Effector memory CD8-positive, alpha-beta T cell (primary cell): ENCODE results near the gene ZNF318.
"Not testable (repeated sequence)": the region's sequence is repeated elsewhere in the genome, so short reads cannot be mapped to it uniquely, and the experiment has no call there.

Source experiments
- ATAC-seq: fragments of 150-1000 bp; cut with Tn5 transposase; replicated peaks from 2 replicates; pipeline ENCODE4 v1.10.0; 2021; ENCODE audit warnings: mild to moderate bottlenecking, moderate library complexity
- DNase-seq, 3 experiments: peaks; one replicate each; pipeline ENCODE4 v3.0.0; 2021
- H3K27ac Mint-ChIP-seq, 2 donors: one replicate each; pipeline ENCODE4 v1.8.0; 2022; ENCODE audit warnings: mild to moderate bottlenecking in 2 of 2, mixed read lengths in 2 of 2, moderate library complexity in 2 of 2
- H3K27me3 Mint-ChIP-seq, 2 donors: one replicate each; pipeline ENCODE4 v1.8.0; 2022; ENCODE audit warnings: mixed read lengths in 2 of 2
- H3K36me3 Mint-ChIP-seq: one replicate; pipeline ENCODE4 v1.8.0; 2022; ENCODE audit warnings: mild to moderate bottlenecking, moderate library complexity, mixed read lengths; ENCODE audit not compliant: insufficient read depth
- H3K4me1 Mint-ChIP-seq, 2 donors: one replicate each; pipeline ENCODE4 v1.8.0; 2022; ENCODE audit warnings: low read depth in 2 of 2, mixed read lengths in 2 of 2
- H3K4me3 Mint-ChIP-seq, 2 donors: one replicate each; pipeline ENCODE4 v1.8.0; 2022; ENCODE audit warnings: mild to moderate bottlenecking in 2 of 2, mixed read lengths in 2 of 2, moderate library complexity in 2 of 2
- H3K9me3 Mint-ChIP-seq, 2 donors: one replicate each; pipeline ENCODE4 v1.8.0; 2022; ENCODE audit warnings: mixed read lengths in 2 of 2
- total RNA-seq, 9 experiments: gene quantifications; one replicate each; lab custom pipeline; 2026; lab: John Stamatoyannopoulos, UW

The ZNF318 gene
- total RNA-seq, result 17.7 to 80.1 (median 48.9) reads per million in 9 experiments

DNA sequence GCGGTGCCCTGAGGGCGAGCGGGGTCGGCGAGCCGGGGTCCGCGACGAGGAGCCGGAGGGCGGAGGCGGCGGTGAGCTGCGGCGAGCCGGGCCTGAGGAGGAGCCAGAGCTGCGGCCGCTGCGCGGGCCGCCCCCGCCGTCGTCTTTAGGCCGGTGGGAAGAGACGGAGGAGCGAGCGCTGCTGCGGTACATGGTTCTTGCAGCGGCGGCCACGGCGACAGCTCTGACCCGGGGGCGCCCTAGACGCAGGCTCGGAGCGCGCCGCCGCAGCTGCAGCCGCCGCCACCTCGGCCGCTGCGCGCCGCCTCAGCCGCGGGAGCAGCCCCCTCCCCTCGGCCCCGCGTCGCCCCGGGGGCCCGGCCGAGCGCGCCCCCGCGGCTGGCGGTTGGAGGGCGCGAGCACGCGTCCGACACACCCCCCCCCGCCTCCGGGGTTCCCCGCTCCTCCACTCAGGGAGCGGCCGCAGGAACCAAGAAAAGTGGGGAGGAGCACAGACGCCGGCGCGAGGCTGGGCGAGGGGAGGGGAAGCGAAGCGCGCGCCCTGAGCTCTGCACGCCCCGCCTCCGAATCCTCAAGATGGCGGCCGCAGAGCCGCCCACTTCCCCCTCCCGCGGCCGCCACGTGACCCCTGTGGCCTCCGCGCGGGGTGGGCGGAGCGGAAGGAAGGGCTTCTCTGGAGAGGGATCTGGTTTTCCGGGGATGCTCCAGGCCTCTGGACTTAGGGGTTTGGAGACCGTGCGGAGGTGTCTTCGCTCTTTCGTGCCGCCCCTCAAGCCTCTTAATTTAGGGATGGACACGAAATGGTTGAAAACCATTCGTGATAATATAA lies at the start of gene ZNF318:
ZNF318 (minus strand) TSS at position 474 of the 829 bp plus-strand sequence; CDS start at position 192, 282 bp downstream.
- Mint-ChIP-seq H3K36me3 (peaks cover 21% of the 10 kb centered on the region), H3K4me1 (peaks cover 23 to 48% of the 10 kb centered on the region in 2 donors), H3K27ac (peak within 1 kb of the TSS; percentile 95 to 96), H3K4me3 (peak within 1 kb of the TSS; percentile 83 to 87), H3K27me3 (no peaks in the 10 kb centered on the region), H3K9me3 (no peaks in the 10 kb centered on the region)
- peak; percentile 93 for ATAC-seq
- DNase-seq, result peak; percentile 86 to 90 (median 89)

DNA sequence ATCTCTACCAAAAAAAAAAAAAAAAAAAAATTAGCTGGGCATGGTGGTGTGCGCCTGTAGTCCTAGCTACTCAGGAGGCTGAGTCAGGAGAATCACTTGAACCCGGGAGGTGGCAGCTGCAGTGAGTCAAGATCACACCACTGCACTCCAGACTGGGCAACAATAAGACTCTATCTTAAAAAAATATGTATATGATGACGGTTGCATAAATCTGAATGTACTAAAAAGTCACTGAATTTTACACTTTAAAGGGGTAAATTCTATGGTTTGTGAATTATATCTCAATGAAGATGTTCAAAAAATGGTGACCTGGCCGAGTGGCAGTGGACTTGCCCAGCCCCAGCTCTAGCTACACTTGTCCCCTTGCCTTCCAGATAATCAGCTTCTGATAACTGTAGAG lies 47.5 kb upstream of the ZNF318 start:
- no peaks in the 10 kb centered on the region for H3K36me3 Mint-ChIP-seq
- no peaks in the 10 kb centered on the region for H3K4me1 Mint-ChIP-seq

GRCh38 chr6:43415275-43415674 lies 45.8 kb upstream of the ZNF318 start:
- not testable (repeated sequence) for H3K9me3 Mint-ChIP-seq, H3K27me3 Mint-ChIP-seq

More for the DNA sequence above, 47.5 kb upstream of the ZNF318 start:
- Mint-ChIP-seq H3K27ac (no peak overlapping the region), H3K4me3 (no peak overlapping the region), H3K27me3 (peaks cover 0 to 8% of the 10 kb centered on the region in 2 donors), H3K9me3 (no peaks in the 10 kb centered on the region)
- no peak for DNase-seq
- no peak for ATAC-seq

GRCh38 chr6:43413002-43413401 lies 43.6 kb upstream of the ZNF318 start:
- peaks cover 3 to 19% of the 10 kb centered on the region in 2 donors for H3K27me3 Mint-ChIP-seq
- no peaks in the 10 kb centered on the region for H3K9me3 Mint-ChIP-seq
- no peak overlapping the region for H3K27ac Mint-ChIP-seq
- no peak overlapping the region for H3K4me3 Mint-ChIP-seq
- DNase-seq (no peak), ATAC-seq (no peak)
- no peaks in the 10 kb centered on the region for H3K36me3 Mint-ChIP-seq
- H3K4me1 Mint-ChIP-seq, result no peaks in the 10 kb centered on the region

More at GRCh38 chr6:43415275-43415674, 45.8 kb upstream of the ZNF318 start:
- not testable (repeated sequence) for H3K4me3 Mint-ChIP-seq, H3K27ac Mint-ChIP-seq, H3K4me1 Mint-ChIP-seq, DNase-seq, H3K36me3 Mint-ChIP-seq, ATAC-seq

DNA sequence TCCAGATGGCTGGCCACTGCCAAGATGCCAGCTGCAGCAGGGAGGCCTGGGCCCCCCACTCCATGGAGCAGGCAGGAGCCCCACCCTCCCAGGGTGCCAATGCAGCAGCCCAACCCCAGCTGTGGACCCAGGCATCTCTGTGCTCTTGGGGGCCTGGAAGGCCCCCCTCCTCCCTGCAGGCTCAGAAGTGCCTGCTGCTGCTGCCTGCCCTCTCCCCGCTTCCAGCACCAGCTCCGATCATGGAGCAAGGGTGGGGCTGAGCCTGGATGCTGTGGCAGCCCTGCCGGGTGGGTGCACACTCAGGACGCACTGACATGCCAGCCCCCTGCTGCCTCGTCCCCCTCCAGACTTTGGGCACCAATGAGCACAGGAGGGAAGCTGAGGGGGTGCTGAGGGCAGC lies 43.1 kb upstream of the ZNF318 start:
- H3K9me3 Mint-ChIP-seq, result no peaks in the 10 kb centered on the region
- H3K4me1 Mint-ChIP-seq, result no peaks in the 10 kb centered on the region
- H3K27ac Mint-ChIP-seq, result no peak overlapping the region
- H3K27me3 Mint-ChIP-seq, result peaks cover 5 to 24% of the 10 kb centered on the region in 2 donors
- no peaks in the 10 kb centered on the region for H3K36me3 Mint-ChIP-seq
- ATAC-seq (no peak), DNase-seq (no peak)
- H3K4me3 Mint-ChIP-seq, result no peak overlapping the region

DNA sequence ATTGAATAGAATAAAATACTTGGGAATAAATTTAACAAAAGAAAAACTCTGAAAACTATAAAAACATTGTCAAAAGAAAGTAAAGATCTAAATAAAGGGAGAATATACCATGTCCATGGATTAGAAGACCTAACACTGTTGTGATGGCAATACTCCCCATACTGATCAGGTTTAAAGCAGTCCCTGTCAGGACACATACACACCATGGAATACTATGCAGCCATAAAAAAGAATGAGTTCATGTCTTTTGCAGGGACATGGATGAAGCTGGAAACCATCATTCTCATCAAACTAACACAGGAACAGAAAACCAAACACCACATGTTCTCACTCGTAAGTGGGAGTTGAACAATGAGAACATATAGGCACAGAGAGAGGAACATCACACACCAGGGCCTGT lies 41.3 kb upstream of the ZNF318 start:
- H3K4me3 Mint-ChIP-seq, H3K4me1 Mint-ChIP-seq, H3K9me3 Mint-ChIP-seq, H3K27ac Mint-ChIP-seq, DNase-seq, H3K36me3 Mint-ChIP-seq, ATAC-seq: not testable (repeated sequence)
- H3K27me3 Mint-ChIP-seq, result peaks cover 10 to 31% of the 10 kb centered on the region in 2 donors

- no peaks in the 10 kb centered on the region for H3K36me3 Mint-ChIP-seq
- DNase-seq (no peak), ATAC-seq (no peak)
- no peak overlapping the region for H3K27ac Mint-ChIP-seq
- peaks cover 20 to 47% of the 10 kb centered on the region in 2 donors for H3K27me3 Mint-ChIP-seq
- H3K9me3 Mint-ChIP-seq, result no peaks in the 10 kb centered on the region
- no peak overlapping the region for H3K4me3 Mint-ChIP-seq
- H3K4me1 Mint-ChIP-seq, result no peaks in the 10 kb centered on the region
Measured at GRCh38 chr6:43408259-43408658, 38.8 kb upstream of the ZNF318 start.

DNA sequence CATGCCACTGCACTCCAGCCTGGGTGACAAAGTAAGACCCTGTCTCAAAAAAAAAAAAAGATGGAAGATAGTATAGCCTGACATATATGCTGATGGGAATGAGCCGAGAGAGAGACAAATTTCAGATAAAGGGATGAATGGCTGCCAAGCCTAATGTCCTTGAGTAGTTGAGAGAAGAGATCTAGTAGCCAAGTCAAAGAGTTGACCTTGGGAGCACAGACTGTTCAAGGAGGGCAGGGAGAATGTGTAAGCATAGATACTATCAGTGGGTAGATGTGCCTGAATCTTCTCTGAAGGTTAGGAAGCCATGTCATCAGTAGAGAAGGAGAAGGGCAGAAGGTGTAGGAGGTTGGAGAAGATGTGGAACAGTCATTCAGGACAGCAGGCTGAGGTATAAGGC lies 37.8 kb upstream of the ZNF318 start:
- Mint-ChIP-seq H3K36me3 (no peaks in the 10 kb centered on the region), H3K4me3 (no peak overlapping the region)
- no peak for ATAC-seq

GRCh38 chr6:43405354-43405753 lies 35.9 kb upstream of the ZNF318 start:
- no peak overlapping the region for H3K27ac Mint-ChIP-seq
- no peaks in the 10 kb centered on the region for H3K36me3 Mint-ChIP-seq
- no peak for ATAC-seq
- no peaks in the 10 kb centered on the region for H3K9me3 Mint-ChIP-seq
- H3K27me3 Mint-ChIP-seq, result peaks cover 20 to 58% of the 10 kb centered on the region in 2 donors
- no peaks in the 10 kb centered on the region for H3K4me1 Mint-ChIP-seq
- no peak overlapping the region for H3K4me3 Mint-ChIP-seq
- DNase-seq, result no peak

More for the DNA sequence above, 37.8 kb upstream of the ZNF318 start:
- H3K9me3 Mint-ChIP-seq, result no peaks in the 10 kb centered on the region
- peaks cover 20 to 48% of the 10 kb centered on the region in 2 donors for H3K27me3 Mint-ChIP-seq
- no peaks in the 10 kb centered on the region for H3K4me1 Mint-ChIP-seq
- H3K27ac Mint-ChIP-seq, result no peak overlapping the region
- DNase-seq, result no peak

- H3K9me3 Mint-ChIP-seq, result no peaks in the 10 kb centered on the region
- no peak for ATAC-seq
- H3K4me1 Mint-ChIP-seq, result no peaks in the 10 kb centered on the region
Measured at GRCh38 chr6:43402820-43403219, 33.4 kb upstream of the ZNF318 start.

DNA sequence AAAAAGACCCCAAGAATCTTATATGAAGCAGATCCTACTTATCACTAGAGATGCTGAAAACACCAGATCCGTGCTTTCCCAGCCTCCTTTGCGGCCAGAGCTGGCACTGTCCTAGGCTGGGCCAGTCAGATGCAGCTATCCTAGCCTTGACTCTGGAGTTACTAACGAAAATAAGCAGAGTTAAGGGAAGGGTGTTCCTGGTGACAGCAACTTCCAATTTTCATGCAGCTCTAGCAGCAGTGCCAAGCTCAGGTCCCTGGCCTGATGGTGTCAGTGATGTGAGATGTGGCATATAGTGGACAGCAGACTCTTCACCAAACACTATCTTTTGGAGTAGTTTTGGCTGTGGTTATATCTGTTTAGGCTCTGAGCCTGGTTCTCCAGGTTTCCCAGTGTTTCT lies 32.3 kb upstream of the ZNF318 start:
- Mint-ChIP-seq H3K4me1 (peaks cover 0 to 2% of the 10 kb centered on the region in 2 donors), H3K36me3 (no peaks in the 10 kb centered on the region), H3K27me3 (peaks cover 10 to 36% of the 10 kb centered on the region in 2 donors), H3K27ac (no peak overlapping the region), H3K4me3 (no peak overlapping the region), H3K9me3 (no peaks in the 10 kb centered on the region)
- DNase-seq, result no peak
- ATAC-seq, result no peak

More at GRCh38 chr6:43402820-43403219, 33.4 kb upstream of the ZNF318 start:
- Mint-ChIP-seq H3K27me3 (peaks cover 15 to 46% of the 10 kb centered on the region in 2 donors), H3K36me3 (no peaks in the 10 kb centered on the region), H3K27ac (no peak overlapping the region), H3K4me3 (no peak overlapping the region)
- no peak for DNase-seq

DNA sequence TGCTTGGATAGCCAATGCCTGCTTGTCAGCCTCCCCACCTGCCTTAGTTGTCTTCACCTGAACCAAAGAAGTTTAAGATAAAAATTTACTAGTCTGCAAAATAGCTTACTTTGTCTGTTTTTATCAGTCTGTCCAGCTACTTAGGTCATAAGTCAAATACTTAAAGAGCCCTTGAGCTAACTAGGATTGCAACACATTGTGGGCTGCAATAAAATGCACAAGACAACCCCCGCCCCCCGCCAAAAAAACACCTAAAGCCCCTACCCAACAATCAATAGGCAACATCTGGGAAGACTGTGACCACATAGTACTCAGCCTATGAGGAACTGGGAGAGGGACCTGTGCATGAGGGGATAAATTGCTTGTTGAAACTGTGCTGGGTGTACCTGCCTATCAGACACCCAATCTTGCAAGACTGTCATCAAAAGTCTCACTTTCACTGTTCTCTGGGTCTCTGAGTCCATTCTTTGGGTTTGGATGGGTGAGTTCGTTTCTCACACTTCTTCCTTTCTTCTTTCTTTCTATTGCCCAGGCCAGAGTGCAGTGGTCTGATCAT lies 30.6 kb upstream of the ZNF318 start:
- no peak for DNase-seq
- H3K9me3 Mint-ChIP-seq, result no peaks in the 10 kb centered on the region
- H3K36me3 Mint-ChIP-seq, result no peaks in the 10 kb centered on the region
- no peak overlapping the region for H3K4me3 Mint-ChIP-seq
- H3K27me3 Mint-ChIP-seq, result peaks cover 4 to 29% of the 10 kb centered on the region in 2 donors
- no peak for ATAC-seq
- H3K4me1 Mint-ChIP-seq, result peaks cover 0 to 2% of the 10 kb centered on the region in 2 donors
- H3K27ac Mint-ChIP-seq, result no peak overlapping the region

- ATAC-seq, result no peak
- DNase-seq, result no peak
- Mint-ChIP-seq H3K4me1 (peaks cover 12 to 18% of the 10 kb centered on the region in 2 donors), H3K36me3 (peaks cover under 1% of the 10 kb centered on the region), H3K27me3 (peaks cover 0 to 11% of the 10 kb centered on the region in 2 donors), H3K4me3 (no peak overlapping the region), H3K27ac (no peak overlapping the region), H3K9me3 (no peaks in the 10 kb centered on the region)
Measured at GRCh38 chr6:43396408-43397149, 27.1 kb upstream of the ZNF318 start.
